HG03460 (cell line): ENCODE data around the gene VEGFD.
"Not testable (repeated sequence)": the region's sequence is repeated elsewhere in the genome, so short reads cannot be mapped to it uniquely, and the experiment has no call there.

Source experiments
- ATAC-seq: cut with Tn5 transposase; IDR thresholded peaks from one replicate; pipeline ENCODE4 v1.9.1; 2021; ENCODE audit not compliant: unreplicated experiment

Gene VEGFD

DNA sequence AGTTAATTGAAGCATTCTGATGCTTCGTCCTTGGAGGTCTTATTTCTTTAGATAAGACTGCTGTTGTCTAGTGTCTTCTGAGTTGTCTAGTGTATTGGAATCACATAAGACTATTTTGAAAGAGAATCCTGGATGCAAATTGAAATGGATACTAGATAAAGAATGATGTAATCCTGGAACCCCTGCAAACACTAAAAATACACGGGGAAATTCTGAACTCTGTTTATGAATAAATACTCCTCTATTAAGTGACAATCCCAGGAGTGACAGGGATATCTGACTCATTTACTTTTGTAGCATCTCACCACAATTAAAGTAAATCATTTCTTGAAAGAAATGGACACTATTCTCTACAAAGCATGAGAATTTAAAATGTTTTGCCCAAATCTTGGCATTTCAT, 69.7 kb downstream of the VEGFD start:
- no peak for ATAC-seq

DNA sequence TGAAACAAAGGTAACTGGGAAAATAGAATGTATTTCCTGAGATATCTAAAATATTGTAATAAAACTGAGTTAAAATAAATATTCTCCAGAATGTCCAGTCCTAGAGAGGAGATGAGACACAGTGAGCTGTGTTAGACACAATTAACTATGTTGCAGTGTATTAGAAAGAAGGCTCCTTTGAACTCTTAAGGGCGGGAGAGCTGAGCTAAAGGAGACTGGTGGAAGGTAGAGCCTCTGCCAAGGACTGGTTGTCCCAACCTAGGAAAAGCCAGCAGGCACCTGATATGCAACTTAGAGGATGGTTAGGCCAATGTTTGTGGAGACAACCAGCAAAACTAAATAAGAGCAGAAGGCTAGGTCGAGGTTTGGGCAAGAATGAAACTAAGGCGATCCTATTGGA, 73.1 kb downstream of the VEGFD start:
- no peak for ATAC-seq

- no peak for ATAC-seq
These were observed 74.1 kb downstream of the VEGFD start for GRCh38 chrX:15310117-15310516.

DNA sequence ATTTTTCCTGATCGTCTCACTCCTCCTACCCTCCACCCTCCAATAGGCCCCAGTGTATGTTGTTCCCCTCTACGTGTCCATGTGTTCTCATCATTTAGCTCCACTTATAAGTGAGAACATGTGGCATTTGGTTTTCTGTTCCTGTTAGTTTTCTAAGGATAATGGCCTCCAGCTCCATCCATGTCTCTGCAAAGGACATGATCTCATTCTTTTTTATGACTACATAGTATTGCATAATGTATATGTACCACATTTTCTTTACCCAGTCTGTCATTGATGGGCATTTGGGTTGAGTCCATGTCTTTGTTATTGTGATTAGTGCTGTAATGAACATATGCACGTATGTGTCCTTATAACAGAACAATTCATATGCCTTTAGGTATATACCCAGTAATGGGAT, 78.3 kb downstream of the VEGFD start:
- not testable (repeated sequence) for ATAC-seq

DNA sequence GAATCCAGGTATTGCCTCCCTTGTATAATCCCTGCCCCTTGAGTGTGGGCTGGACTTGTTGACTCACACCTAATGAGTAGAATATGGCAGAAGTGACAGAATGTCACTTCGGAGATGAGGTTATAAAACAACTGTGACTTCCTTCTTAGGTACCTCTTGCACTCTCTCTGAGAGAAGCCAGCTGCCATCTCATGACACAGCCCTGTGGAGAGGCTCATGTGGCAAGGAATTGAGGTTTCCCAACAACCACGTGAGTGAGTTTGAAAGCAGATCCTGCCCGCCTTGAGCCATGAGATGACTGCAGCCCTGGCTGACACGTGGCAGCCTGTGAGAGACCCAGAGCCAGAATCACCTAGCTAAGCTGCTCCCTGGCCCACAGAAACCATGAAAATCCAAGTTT, 82.3 kb downstream of the VEGFD start:
- ATAC-seq, result no peak

- no peak for ATAC-seq
These were observed 84.0 kb downstream of the VEGFD start for GRCh38 chrX:15299941-15300851.

DNA sequence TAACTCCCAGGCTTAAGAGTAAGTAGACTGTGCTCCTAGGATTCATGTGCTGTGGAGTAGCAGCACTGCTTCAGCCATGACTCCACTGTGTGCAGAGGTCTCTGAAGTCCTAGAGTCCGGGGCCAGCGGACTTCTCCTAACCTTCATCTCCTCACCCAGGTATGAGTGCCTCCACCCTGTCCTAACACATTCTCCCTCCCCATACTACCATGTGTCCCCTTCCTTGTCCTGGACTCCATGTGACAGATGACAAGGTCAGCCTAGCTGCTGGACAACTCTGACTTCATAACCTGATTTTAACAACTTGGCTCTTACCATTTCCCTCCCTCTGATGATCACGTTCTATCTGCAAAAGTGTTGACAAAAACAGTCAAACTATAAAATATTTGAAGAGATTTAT, 85.4 kb downstream of the VEGFD start:
- ATAC-seq, result no peak

GRCh38 chrX:15298201-15298600, 86.0 kb downstream of the VEGFD start:
- ATAC-seq, result no peak
